Right lung (tissue), 5 donors: ENCODE results near the gene MANBA. TPM values are rescaled to one million over a fixed set of nuclear protein-coding genes. Genes with fewer than 3 reads are reported as not detected.
"Not testable (repeated sequence)": the region's sequence is repeated elsewhere in the genome, so short reads cannot be mapped to it uniquely, and the experiment has no call there.

Experiments used
- DNase-seq, 2 donors: peaks; one replicate each; pipeline ENCODE4 v3.0.0-alpha.2; 2013
- polyA plus RNA-seq, 5 donors: library from polyadenylated mRNA; unstranded; fragments of 120-200 nt; gene quantifications; one replicate each; pipeline versions ENCODE4 v1.2.1 to v1.2.3, GENCODE V29; 2013; ENCODE audit warnings: inconsistent platforms in 1 of 5, low replicate concordance in 1 of 5; ENCODE audit not compliant: insufficient read length in 5 of 5, insufficient read depth in 1 of 5

Gene MANBA
- polyA plus RNA-seq, 5 donors, result 25.9 to 40.8 (median 35.4) TPM

DNA sequence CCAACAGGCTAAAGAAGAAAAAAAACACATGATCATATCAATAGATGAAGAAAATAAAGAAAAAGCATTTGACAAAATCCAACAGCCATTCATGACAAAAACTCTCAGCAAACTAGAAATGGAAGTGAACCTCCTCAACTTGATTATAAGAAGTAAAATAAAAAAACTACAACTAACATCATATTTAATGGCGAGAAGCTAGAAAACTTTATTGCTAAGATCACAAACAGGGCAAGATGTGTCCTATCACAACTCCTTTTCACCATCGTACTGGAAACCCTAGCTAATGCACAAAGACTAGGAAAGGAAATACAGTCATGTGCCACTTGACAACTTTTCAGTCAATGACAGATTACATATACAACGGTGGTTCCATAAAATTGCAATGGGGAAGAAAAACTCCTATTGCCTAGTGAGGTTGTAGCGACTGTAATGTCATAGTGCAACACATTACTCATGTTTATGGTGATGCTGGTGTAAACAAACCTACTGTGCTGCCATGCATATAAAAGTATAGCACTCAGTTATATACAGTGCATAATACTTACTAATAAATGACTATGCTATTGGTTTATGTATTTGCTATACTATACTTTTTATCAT is 12.1 kb upstream of the MANBA start:
- no peak for DNase-seq

DNA sequence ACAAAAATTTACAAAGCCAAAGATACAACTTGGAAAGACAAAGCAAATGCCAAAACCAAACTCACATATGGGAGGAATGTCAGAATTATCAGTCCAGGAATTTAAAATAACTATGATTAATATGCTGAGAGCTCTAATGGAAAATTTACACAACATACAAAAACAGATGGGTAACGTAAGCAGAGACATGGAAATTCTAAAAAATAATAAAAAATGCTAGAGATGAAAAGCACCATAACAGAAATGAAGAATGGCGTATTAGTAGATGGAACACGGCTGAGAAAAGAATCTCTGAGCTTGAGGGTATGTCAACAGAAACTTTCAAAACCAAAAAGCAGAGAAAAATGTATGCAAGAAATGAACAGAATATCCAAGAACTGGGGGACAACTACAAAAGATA is 4.1 kb upstream of the MANBA start:
- no peak for DNase-seq

GRCh38 chr4:102761906-102762305 is 1.1 kb upstream of the MANBA start:
- DNase-seq, result no peak

DNA sequence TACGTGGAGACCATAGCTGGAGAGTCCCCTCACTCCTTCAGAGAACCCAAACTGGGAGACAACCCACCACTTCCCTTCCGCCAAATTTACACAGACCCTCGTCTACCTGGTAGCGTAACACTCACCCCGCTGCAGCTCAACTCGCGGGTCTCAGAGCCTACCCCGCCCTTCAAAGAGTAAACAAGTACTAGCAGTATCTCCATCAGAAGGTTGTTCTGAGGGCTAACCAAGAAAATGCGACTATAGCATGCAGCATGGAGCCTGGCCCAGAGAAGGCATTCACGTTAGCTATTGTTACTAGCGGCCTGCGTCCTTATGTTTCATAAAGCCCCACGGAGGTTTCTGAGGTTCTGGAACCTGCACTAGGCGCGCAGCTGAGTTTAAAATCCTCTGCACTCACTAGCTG is 531 bp upstream of the MANBA start:
- DNase-seq, result no peak

- DNase-seq, result peak; percentile 42 to 50
Measured at GRCh38 chr4:102759831-102760644, 730 bp downstream of the MANBA start.

- no peak for DNase-seq
Measured at GRCh38 chr4:102758241-102759160, 2.3 kb downstream of the MANBA start.

- no peak for DNase-seq
Measured at GRCh38 chr4:102757681-102758080, 3.1 kb downstream of the MANBA start.

DNA sequence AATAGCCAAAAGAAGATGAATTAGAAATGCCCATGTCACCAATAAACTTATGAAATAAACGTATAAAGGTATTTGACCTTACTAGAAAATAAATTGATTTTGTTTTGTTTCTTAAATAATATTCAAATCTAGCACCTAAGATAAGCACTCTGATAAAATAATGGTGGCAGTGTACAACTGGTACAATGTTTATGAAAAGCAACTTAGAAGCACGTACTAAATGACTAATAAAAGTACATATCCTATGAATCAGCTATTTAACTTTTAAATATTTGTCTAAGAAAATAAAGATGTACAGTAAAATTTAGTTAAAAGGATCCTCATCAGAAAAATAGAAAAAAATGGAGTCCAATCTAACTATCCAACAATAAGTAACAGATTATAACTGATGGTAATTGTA is 6.7 kb downstream of the MANBA start:
- DNase-seq, result no peak

DNA sequence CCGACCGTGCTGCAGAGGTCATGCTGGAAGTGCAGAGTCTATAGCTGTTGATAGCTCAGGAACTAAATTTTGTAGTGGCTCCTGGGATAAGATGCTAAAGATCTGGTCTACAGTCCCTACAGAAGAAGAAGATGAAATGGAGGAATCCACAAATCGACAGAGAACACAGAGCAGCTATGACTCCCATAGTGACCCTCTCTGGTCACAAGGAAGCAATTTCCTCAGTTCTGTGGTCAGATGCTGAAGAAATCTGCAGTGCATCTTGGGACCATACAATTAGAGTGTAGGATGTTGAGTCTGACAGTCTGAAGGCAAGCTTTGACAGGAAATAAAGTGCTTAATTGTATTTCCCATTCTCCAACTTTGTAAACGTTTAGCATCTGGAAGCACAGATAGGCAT is 8.8 kb downstream of the MANBA start:
- DNase-seq, result no peak

- not testable (repeated sequence) for DNase-seq
Measured at GRCh38 chr4:102743352-102743751, 17.4 kb downstream of the MANBA start.

GRCh38 chr4:102738802-102739201 is 22.0 kb downstream of the MANBA start:
- DNase-seq, result not testable (repeated sequence)

DNA sequence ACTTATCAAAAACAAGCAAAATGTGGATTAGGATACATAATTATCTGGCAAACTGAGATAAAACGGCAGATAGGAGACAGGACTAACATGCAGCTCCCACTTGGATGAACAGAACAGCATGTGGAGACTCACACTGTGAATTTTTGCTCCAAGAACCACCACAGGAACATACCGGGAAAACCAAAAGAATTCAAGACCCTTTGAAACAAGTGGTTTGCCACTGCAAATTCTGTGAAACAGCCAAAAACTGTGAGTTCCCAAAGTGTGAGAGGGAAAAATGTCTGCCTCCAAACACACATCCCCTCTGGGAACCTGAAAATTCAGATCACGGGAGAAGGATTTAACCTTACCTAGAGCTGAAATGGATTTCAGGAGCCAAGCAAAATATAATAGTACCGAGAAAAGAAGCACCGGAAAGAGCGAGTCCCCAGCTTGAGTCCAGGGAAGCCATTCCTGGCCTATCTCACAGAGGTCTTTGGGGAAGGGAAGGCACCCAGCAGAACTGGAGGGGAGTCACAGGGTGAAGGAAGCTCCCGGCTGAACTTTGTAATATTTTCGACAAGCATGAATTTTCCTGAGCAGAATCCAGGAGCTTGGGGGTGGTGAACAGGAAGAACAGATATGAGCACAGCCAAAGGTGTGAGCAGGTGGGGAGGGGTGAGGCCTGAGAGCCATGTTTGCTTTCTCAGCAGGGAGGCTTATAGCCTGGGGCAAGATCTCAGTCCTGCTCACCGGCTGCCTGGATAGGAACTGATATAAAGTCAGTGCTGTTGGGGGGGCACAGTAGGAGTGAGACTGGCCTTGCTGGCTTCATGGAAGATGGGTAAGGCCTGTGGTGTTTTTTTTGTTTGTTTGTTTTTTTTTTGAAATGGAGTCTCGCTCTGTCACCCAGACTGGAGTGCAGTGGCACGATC is 23.9 kb downstream of the MANBA start:
- DNase-seq, result no peak

GRCh38 chr4:102735582-102735981 is 25.2 kb downstream of the MANBA start:
- DNase-seq, result no peak

DNA sequence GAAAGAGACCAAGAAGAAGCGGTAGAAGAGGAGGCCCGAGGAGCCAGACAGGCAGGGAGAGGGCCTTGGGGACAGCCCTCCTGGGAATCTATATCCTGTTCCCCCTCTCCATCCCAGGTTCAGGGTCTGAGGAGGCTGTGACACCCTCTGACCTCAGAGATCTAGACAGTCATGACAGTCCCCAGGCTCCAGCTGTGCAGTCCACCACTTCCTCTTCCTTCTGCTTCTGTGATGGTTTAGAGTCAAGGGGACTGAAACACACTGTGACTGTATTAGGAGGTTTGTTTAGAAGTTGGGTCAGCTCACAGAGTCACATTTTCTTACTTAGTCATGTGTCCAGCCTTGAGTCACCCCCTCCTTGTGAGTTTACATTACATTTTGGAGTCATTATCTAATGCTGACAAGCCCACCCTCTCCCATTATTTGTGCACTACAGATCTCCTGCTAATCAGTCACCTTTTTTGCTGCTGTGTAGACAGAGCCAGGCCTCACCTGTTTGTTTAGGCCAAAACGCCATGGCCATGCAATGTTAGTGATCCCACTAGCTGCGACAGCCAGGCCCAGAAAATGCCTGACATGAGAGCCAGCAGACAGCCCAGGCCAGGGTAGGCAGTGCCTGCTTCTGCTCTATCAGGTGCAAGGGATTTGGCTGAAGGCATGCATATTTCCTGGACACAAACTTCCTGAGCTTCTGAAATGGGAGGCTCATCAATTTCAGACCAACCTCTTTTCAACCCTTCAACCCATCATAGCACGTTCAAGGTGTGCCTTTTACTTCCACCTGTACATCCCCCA is 26.0 kb downstream of the MANBA start:
- no peak for DNase-seq

GRCh38 chr4:102734116-102734515 is 26.7 kb downstream of the MANBA start:
- DNase-seq, result no peak

DNA sequence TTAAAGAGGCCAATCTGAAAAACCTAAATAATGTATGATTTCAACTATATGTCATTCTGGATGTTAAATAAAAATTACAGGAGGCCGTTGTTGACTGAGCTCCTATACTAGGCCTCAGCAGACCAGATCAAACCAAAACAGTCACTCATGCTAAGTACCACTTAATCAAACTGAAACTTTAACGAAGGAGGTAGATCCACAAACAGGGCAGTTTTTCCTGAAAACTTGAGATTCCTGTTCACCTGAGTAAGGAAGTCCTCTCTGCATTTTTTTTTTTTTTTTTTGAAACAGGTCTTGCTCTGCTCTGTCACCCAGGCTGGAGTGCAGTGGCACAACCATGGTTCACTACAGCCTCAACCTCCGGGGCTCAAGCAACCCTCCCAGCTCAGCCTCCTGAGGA is 27.7 kb downstream of the MANBA start:
- DNase-seq, result peak; percentile 36 to 45

DNA sequence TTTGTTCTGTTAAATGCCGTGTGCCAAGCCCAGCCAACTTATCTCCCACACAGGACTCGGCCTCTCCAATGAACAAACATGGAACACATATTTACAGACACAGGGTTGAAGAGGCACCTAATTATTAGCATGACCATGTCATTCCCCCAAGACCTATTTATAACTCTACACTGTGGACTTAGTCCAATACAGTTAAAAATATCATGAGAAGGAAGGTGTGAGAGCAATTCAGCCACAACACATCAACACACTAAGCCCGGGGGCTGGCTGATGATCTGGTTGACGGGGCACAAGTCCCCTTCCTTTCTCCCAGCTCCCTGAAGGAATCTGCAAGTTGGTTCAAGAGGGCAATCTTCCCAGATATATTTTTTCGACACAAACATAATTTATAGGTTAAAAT is 28.1 kb downstream of the MANBA start:
- peak; percentile 29 to 31 for DNase-seq

DNA sequence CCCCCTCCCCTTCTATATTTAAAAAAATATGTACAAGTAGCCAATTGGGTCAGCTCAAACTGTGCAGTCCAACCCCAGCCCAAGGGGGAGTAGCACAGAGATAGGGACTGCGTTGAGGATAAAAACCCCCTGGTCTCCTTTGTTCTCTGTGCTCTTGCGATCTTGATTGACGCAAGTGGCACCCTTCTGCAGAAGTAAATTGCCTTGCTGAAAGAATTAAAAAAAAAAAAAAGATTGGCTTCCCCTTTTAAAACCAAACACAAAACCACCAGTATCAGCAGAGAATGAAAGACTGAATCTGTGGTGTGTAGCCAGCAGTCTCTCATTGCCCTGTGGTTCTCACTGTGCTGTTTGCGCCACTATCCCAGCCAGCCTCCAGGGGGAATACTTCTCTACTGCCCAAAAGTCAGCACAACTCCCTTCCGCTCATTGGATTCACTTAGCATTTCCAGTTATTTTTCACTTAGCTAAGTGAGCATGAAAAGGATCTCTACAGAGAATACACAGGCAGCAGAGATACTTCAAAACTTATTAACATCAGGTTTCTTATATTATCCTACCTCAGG is 29.7 kb downstream of the MANBA start:
- DNase-seq, result no peak

DNA sequence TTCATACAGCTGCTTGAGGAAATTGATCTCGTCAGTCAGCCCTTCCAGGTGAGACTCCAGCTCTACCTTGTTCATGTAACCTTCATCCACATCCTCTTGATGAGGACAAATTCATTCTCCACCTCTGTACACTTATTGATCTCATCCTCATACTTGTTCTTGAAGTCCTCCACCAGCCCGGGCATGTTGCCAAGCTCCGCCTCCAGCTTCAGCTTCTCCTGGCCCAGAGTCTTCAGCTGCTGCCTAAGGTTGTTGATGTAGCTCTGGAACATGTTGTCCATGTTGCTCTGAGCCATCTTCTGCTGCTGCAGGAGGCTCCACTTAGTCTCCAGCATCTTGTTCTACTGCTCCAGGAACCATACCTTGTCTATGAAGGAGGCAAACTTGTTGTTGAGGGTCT is 31.3 kb downstream of the MANBA start:
- not testable (repeated sequence) for DNase-seq

GRCh38 chr4:102726919-102727318 is 33.8 kb downstream of the MANBA start:
- DNase-seq, result not testable (repeated sequence)
